RWPE1 (cell line): ENCODE measurements around the gene OR2J3.
A peak's percentile ranks its signal among the peaks of the same experiment; 100 is the strongest.

Experiments used
- CTCF ChIA-PET: fragments of 350-600 bp; sonication (Branson Sonifier 250); formaldehyde crosslinking; extraction: SDS; loops from one replicate; lab custom pipeline; 2021; lab: Yijun Ruan, JAX
- POLR2A ChIA-PET: fragments of 400-600 bp; formaldehyde crosslinking; extraction: SDS; loops from one replicate; lab custom pipeline; 2020; ENCODE audit warnings: antibody characterized with exemption; ENCODE audit not compliant: low non-redundant PET; lab: Yijun Ruan, JAX
- DNase-seq: peaks from one replicate; pipeline ENCODE4 v3.0.0; 2012; ENCODE audit warnings: low spot score
- H3K27ac ChIP-seq: fragments of 450-650 bp; 2 replicates; pipeline ENCODE4 v1.5.1; 2017
- CTCF ChIP-seq: fragments of 450-650 bp; conservative IDR thresholded peaks from 2 replicates; pipeline ENCODE4 v1.5.1; 2017; ENCODE audit warnings: low read depth, mild to moderate bottlenecking

The OR2J3 gene

DNA sequence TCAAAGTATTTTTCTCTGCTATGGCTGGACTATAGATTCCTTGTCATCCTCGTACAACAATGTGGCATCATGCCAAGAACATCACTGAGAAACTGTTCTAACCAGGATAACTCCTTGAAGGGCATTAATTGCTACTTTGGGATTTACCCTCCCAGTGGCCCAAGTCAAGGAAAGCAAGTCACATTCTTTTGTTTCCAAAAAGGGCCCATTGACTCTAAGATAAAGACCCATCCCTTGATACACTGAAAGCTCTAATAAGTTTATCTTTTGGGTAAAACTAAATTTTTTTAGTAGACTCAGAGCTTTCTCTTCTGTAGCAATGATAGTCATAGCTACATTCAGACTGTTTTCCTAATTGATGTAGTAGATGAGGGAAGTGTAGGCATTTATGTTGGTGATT, at the start of gene OR2J3:
Gene OR2J3, plus strand, starts transcription at position 301 of the 400 bp plus-strand sequence. CDS start 3,833 bp downstream, outside the sequence.
- no peak within 1 kb of the TSS for H3K27ac ChIP-seq
- ChIA-PET CTCF (interaction anchor here (0.7 kb wide), 1 partner anchor 63 kb away, joined by 3 read pairs; no protein-coding TSS in a partner anchor), POLR2A (no interaction called here)
- TF ChIP-seq CTCF, result no peak
- no peak for DNase-seq

DNA sequence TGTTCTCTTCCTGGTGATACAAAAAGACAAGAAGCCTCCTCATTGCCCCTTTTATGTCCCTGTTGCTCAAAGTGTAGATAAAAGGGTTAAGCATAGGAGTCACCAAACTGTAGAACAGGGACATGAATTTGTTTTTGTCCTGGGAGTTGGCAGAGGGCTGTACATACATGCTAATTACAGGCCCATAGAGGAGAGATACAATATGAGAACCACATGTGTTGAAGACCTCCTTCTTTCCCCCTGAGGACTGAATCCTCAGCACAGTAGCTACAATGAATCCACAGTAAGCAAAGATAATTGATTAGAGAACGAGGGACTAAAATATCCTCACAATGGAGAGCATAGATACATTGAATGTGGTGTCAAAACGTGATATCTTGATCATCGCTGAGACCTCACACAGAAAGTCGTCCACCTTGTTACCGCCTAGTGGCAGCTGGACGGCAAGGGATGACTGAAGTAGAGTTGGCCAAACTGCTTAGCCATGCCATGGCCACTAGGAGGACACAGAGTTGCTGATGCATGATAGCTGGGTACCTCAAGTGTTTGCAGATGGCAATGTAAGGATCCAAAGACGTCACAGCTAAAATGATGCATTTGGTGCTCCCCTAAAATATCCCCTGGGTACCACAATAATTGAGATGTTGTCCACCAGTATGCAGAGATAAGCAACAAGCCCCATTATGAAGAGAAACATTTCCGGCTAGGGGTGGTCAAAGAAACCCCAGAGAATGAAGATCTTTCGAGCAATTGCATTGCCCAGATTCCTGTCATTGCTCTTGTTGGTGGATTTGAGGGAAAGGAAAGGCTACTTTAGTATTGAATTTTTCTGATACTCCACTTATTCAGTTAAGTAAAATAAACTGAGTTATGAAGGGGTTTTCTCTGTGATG, 35.8 kb upstream of the OR2J3 start:
- peak; percentile 24 for TF ChIP-seq CTCF
- ChIA-PET CTCF (interaction anchor here (0.6 to 1.5 kb wide), 3 partner anchors 17 to 406 kb away, joined by 4 to 5 read pairs (median 4); no protein-coding TSS in a partner anchor), POLR2A (no interaction called here)
- DNase-seq, result peak; percentile 44
- no peak overlapping the region for H3K27ac ChIP-seq

DNA sequence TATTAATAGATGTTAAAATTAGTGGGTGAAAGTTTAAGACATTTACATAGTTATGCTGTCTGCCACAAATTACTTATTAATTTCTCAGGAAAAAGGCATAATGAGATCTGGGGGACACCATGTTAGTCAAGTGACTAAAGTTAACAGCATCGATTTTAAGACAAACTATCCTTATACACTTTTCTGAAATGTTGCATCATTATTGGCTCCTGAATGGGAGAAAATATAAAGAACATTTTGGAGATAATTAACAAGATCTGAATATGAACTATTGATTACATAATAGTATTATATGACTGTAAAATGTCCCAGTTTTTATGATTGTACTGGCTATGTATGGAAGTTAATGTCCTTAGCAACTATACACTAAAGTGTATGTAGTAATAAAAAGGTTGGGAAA, 28.7 kb upstream of the OR2J3 start:
- no peak for TF ChIP-seq CTCF
- ChIA-PET POLR2A (no interaction called here), CTCF (no interaction called here)
- no peak for DNase-seq
- H3K27ac ChIP-seq, result no peak overlapping the region

DNA sequence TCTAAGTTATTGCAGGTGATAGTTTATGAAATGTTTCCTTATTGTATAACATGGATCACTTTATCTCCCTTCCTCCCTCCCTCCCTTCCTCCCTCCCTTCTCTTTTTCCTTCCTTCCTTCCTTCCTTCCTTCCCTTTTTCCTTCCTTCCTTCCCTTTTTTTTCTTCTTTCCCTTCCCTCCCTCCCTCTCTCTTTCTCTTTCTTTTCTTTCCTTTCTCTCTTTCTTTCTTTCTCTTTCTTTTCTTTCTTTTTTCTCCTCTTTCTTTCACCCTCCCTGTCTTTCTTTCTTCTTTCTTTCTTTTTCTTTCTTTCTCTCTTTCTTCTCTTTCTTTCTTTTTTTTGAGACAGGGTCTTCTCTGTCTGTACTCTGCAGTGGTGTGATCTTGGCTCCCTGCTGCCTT, 26.5 kb upstream of the OR2J3 start:
- ChIA-PET CTCF (no interaction called here), POLR2A (no interaction called here)
- DNase-seq, result no peak
- no peak overlapping the region for H3K27ac ChIP-seq
- no peak for TF ChIP-seq CTCF

- no peak overlapping the region for H3K27ac ChIP-seq
- ChIA-PET POLR2A (no interaction called here), CTCF (no interaction called here)
- TF ChIP-seq CTCF, result no peak
- no peak for DNase-seq
Observed at GRCh38 chr6:29082457-29082856, 25.4 kb upstream of the OR2J3 start.

GRCh38 chr6:29087213-29087612, 20.6 kb upstream of the OR2J3 start, which contains the start of gene OR2B3:
OR2B3 (minus strand) TSS chr6:29087313; CDS start chr6:29087248, 65 bp downstream.
- TF ChIP-seq CTCF, result no peak
- H3K27ac ChIP-seq, result no peak within 1 kb of the TSS
- DNase-seq, result no peak
- POLR2A ChIA-PET, result no interaction called here
- CTCF ChIA-PET, result no interaction called here
